Testis (tissue), 3 donors: ENCODE measurements around the gene CLOCK. TPM values are rescaled to one million over a fixed set of nuclear protein-coding genes. Genes with fewer than 3 reads are reported as not detected.

ENCODE experiments used
- DNase-seq: peaks from one replicate; pipeline ENCODE4 v3.0.0-alpha.2; 2019
- H3K27ac ChIP-seq, 2 donors: fragments of 200-600 bp; sonication (generic); one replicate each; pipeline ENCODE4 v1.5.1; 2019
- H3K27me3 ChIP-seq: fragments of 200-600 bp; sonication (generic); one replicate; pipeline ENCODE4 v1.5.1; 2019
- H3K36me3 ChIP-seq: fragments of 200-600 bp; sonication (generic); one replicate; pipeline ENCODE4 v1.5.1; 2017; ENCODE audit warnings: low read depth; ENCODE audit errors: missing control alignments
- H3K4me1 ChIP-seq: fragments of 200-600 bp; sonication (generic); one replicate; pipeline ENCODE4 v1.5.1; 2019
- H3K4me3 ChIP-seq, 2 donors: fragments of 200-600 bp; sonication (generic); one replicate each; pipeline ENCODE4 v1.5.1; 2017 to 2019
- H3K9me3 ChIP-seq: fragments of 200-600 bp; sonication (generic); one replicate; pipeline ENCODE4 v1.5.1; 2017
- POLR2A ChIP-seq: fragments of 450-650 bp; IDR thresholded peaks from one replicate; pipeline ENCODE4 v1.6.1; 2017; ENCODE audit warnings: antibody characterized with exemption, mild to moderate bottlenecking, moderate library complexity
- WGBS, 2 donors: methylation state at CpG; one replicate each; pipeline ENCODE4 v1.1.5; 2018; 5-methylcytosine and 5-hydroxymethylcytosine counted together
- intact Hi-C: fragments of 100-400 bp; cut with DNase I; formaldehyde crosslinking; loops from one replicate; pipeline ENCODE4 v1.15.1; 2023; ENCODE audit warnings: low total_unique reads
- polyA plus RNA-seq: library from polyadenylated mRNA; stranded (reverse); fragments of 350-450 nt; fragmentation: Illumina TruSeq; extraction: RNeasy Lipid Tissue Mini Kit (QIAGEN cat#74804); gene quantifications from one replicate; pipeline ENCODE4 v1.2.3, GENCODE V29; 2014; ENCODE audit warnings: low read depth, low replicate concordance; ENCODE audit not compliant: insufficient read depth
- total RNA-seq, 2 donors: library from RNA; depleted of rRNA; stranded (reverse); fragments of >200 nt; gene quantifications; one replicate each; pipeline ENCODE4 v1.2.3, GENCODE V29; 2016
- TF ChIP-seq, protein P1 (sequence below), 3 experiments: fragments of 450-650 bp in 2 of 3; fragments of 200-600 bp in 1 of 3; sonication (generic) in 1 of 3; IDR thresholded peaks; one replicate each; pipeline ENCODE4 v1.5.1; 2016 to 2019; ENCODE audit warnings: antibody characterized with exemption in 3 of 3, mild to moderate bottlenecking in 2 of 3, moderate library complexity in 1 of 3

CLOCK gene
- total and polyA plus RNA-seq, 3 donors from 2014 or later: 41.9 to 48.6 (median 43.4) TPM

DNA sequence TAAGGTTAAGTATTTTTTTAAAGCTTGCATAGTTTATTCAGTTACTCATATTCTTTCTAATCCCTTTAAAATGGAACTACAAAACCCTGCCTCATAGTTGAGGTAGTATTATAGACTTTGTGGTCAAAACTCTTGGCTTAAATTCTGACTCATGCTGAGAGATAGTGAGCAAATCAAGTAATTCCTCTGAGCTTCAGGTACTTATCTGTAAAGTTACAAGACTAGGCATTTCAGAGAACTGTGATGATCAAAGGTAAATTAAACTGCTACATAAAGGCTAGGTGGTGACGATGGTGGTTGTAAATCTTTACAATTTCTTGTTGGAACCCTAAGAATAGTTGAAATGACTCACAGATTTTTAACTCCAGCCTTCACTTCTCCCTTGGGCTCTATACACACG is 3.2 kb upstream of the CLOCK start:
- H3K9me3 ChIP-seq: no peaks in the 10 kb centered on the region

GRCh38 chr4:55547918-55548317 is 1.2 kb upstream of the CLOCK start:
- Histone ChIP-seq H3K36me3 (no peaks in the 10 kb centered on the region), H3K27ac (peak overlapping the region in 1 of 2 donors; percentile 99), H3K4me1 (no peaks in the 10 kb centered on the region), H3K9me3 (no peaks in the 10 kb centered on the region), H3K27me3 (no peaks in the 10 kb centered on the region), H3K4me3 (peak overlapping the region in 1 of 2 donors; percentile 99)
- 18 to 37% methylated on average over 4 of the region's 4 CpGs for WGBS, 2 donors
- intact Hi-C loops: loop anchor here (5.0 kb wide), 1 partner anchor 151 kb away; the partner anchor contains the start of gene TMEM165
- DNase-seq: no peak
- TF ChIP-seq POLR2A: no peak
- TF ChIP-seq, protein P1, sequence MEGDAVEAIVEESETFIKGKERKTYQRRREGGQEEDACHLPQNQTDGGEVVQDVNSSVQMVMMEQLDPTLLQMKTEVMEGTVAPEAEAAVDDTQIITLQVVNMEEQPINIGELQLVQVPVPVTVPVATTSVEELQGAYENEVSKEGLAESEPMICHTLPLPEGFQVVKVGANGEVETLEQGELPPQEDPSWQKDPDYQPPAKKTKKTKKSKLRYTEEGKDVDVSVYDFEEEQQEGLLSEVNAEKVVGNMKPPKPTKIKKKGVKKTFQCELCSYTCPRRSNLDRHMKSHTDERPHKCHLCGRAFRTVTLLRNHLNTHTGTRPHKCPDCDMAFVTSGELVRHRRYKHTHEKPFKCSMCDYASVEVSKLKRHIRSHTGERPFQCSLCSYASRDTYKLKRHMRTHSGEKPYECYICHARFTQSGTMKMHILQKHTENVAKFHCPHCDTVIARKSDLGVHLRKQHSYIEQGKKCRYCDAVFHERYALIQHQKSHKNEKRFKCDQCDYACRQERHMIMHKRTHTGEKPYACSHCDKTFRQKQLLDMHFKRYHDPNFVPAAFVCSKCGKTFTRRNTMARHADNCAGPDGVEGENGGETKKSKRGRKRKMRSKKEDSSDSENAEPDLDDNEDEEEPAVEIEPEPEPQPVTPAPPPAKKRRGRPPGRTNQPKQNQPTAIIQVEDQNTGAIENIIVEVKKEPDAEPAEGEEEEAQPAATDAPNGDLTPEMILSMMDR (IDR thresholded peaks at IDR 0.05): no peak

More for the DNA sequence above, 3.2 kb upstream of the CLOCK start:
- H3K27ac ChIP-seq: no peak overlapping the region
- no peaks in the 10 kb centered on the region for H3K27me3 ChIP-seq
- 76 to 78% methylated on average over 2 of the region's 2 CpGs for WGBS, 2 donors
- no peak for DNase-seq
- TF ChIP-seq, protein P1 (IDR thresholded peaks at IDR 0.05): no peak
- no peak for TF ChIP-seq POLR2A
- no peak overlapping the region for H3K4me3 ChIP-seq
- intact Hi-C loops: loop anchor here (5.0 kb wide), 1 partner anchor 153 kb away; the partner anchor contains the start of gene TMEM165
- peaks cover 7% of the 10 kb centered on the region for H3K4me1 ChIP-seq
- no peaks in the 10 kb centered on the region for H3K36me3 ChIP-seq

DNA sequence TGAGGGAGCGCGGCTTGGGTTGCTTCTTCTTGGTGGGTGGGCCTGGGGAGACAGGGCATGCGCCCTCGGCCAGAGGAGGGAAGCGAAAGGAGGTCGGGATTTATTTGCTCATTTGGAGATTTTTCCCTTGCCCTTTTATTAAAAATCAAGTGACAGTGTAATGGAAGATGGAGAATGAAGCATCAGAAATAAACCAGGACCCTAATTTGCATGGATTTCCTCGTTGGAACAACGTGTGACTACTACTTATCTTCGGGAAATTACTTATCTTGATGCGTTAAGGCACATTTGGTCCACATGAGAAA is 709 bp upstream of the CLOCK start:
- Histone ChIP-seq H3K27ac (peak overlapping the region; percentile 96 to 99), H3K36me3 (no peaks in the 10 kb centered on the region), H3K4me3 (peak overlapping the region; percentile 96 to 99), H3K4me1 (no peaks in the 10 kb centered on the region), H3K9me3 (no peaks in the 10 kb centered on the region), H3K27me3 (no peaks in the 10 kb centered on the region)
- TF ChIP-seq, protein P1 (IDR thresholded peaks at IDR 0.05): no peak
- no peak for TF ChIP-seq POLR2A
- intact Hi-C loops: loop anchor here (5.0 kb wide), 1 partner anchor 150 kb away; the partner anchor contains the start of gene TMEM165
- 0% methylated on average over 10 of the region's 10 CpGs for WGBS, 2 donors
- peak; percentile 67 for DNase-seq

GRCh38 chr4:55546506-55546755 is 278 bp downstream of the CLOCK start:
- 1% methylated on average over 9 of the region's 16 CpGs; no CpG with 5 or more reads in 1 of the 2 donors for WGBS, 2 donors
- no peak for DNase-seq
- intact Hi-C loops: loop anchor here (5.0 kb wide), 1 partner anchor 149 kb away; the partner anchor contains the start of gene TMEM165

More at GRCh38 chr4:55546506-55546755, 278 bp downstream of the CLOCK start:
- Histone ChIP-seq H3K9me3 (no peaks in the 10 kb centered on the region), H3K27ac (peak overlapping the region; percentile 96 to 99), H3K36me3 (no peaks in the 10 kb centered on the region), H3K4me3 (peak overlapping the region; percentile 96 to 99), H3K4me1 (no peaks in the 10 kb centered on the region), H3K27me3 (no peaks in the 10 kb centered on the region)
- TF ChIP-seq POLR2A: no peak
- TF ChIP-seq, protein P1 (IDR thresholded peaks at IDR 0.05): no peak
